ENCODE measurements around the gene PPP1R2.

PPP1R2 gene

GRCh38 chr3:195573611-195574496 is 30.7 kb upstream of the PPP1R2 start:
- peaks cover 19% of the 10 kb centered on the region for H3K4me1 Mint-ChIP-seq
- no peak overlapping the region for H3K27ac Mint-ChIP-seq
- DNase-seq (no peak), ATAC-seq (no peak)
- H3K4me3 Mint-ChIP-seq = no peak overlapping the region
- H3K27me3 Mint-ChIP-seq = no peaks in the 10 kb centered on the region
- no peaks in the 10 kb centered on the region for H3K9me3 Mint-ChIP-seq

DNA sequence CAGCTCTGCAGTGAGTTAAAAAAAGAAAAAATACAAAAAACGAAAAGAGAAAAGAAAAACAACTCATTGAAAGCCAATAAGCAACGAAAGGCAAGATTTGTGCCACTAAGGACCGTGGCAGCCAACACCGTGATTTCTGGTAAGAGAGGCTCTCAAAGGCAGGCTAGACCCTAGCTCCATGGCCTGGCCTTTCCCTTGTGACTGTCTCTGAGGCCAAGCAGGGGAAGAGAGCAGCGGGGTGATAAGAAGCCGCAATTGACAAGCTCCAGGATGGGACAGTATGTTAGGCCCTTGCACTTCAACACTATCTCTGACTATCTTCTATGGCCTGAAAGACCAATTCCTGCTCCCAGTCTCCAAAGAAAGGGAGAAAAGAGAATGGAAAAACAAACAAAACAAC is 28.2 kb upstream of the PPP1R2 start:
- no peak overlapping the region for H3K27ac Mint-ChIP-seq
- no peaks in the 10 kb centered on the region for H3K9me3 Mint-ChIP-seq
- no peaks in the 10 kb centered on the region for H3K27me3 Mint-ChIP-seq
- H3K4me1 Mint-ChIP-seq = peaks cover 19% of the 10 kb centered on the region
- H3K4me3 Mint-ChIP-seq = no peak overlapping the region
- no peak for DNase-seq
- no peak for ATAC-seq

- ATAC-seq (no peak), DNase-seq (no peak)
- H3K4me1 Mint-ChIP-seq = peaks cover 19% of the 10 kb centered on the region
- no peaks in the 10 kb centered on the region for H3K27me3 Mint-ChIP-seq
- H3K9me3 Mint-ChIP-seq = no peaks in the 10 kb centered on the region
- H3K27ac Mint-ChIP-seq = no peak overlapping the region
- H3K4me3 Mint-ChIP-seq = no peak overlapping the region
Measured at GRCh38 chr3:195570912-195571311, 27.8 kb upstream of the PPP1R2 start.

GRCh38 chr3:195570344-195570743 is 27.2 kb upstream of the PPP1R2 start:
- no peak for ATAC-seq
- Mint-ChIP-seq H3K27ac (no peak overlapping the region), H3K4me1 (peaks cover 19% of the 10 kb centered on the region)

GRCh38 chr3:195568630-195569029 is 25.5 kb upstream of the PPP1R2 start:
- DNase-seq = no peak
- no peak overlapping the region for H3K27ac Mint-ChIP-seq
- H3K9me3 Mint-ChIP-seq = no peaks in the 10 kb centered on the region
- H3K4me1 Mint-ChIP-seq = peaks cover 17% of the 10 kb centered on the region
- H3K4me3 Mint-ChIP-seq = no peak overlapping the region
- H3K27me3 Mint-ChIP-seq = no peaks in the 10 kb centered on the region
- no peak for ATAC-seq

More at GRCh38 chr3:195570344-195570743, 27.2 kb upstream of the PPP1R2 start:
- no peak overlapping the region for H3K4me3 Mint-ChIP-seq
- no peak for DNase-seq
- no peaks in the 10 kb centered on the region for H3K9me3 Mint-ChIP-seq
- H3K27me3 Mint-ChIP-seq = no peaks in the 10 kb centered on the region

- Mint-ChIP-seq H3K4me3 (no peak overlapping the region), H3K4me1 (peaks cover 13% of the 10 kb centered on the region), H3K27me3 (no peaks in the 10 kb centered on the region), H3K9me3 (no peaks in the 10 kb centered on the region), H3K27ac (no peak overlapping the region)
- DNase-seq (no peak), ATAC-seq (no peak)
Measured at GRCh38 chr3:195566797-195567196, 23.7 kb upstream of the PPP1R2 start.

DNA sequence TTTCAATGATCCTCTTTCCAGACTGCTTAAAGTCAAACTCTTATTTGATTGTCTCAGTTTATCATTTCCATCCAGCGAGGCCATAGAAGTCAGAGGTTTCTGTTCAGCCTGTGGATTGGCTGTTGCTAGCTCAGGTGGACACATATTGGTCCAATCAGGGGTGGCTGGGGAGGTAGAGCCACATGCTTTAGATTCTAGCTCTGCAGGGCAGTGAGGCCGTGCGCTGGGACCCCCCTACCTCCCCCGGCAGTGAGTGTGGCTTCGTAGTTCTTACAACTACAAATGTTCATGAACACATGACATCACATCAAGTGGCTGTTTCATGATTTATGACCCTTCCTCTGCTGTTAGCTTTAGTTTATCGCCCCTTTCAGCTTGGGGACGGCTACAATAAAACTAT is 22.6 kb upstream of the PPP1R2 start:
- ATAC-seq (no peak), DNase-seq (no peak)
- Mint-ChIP-seq H3K27me3 (no peaks in the 10 kb centered on the region), H3K4me1 (peaks cover 8% of the 10 kb centered on the region), H3K9me3 (no peaks in the 10 kb centered on the region), H3K4me3 (no peak overlapping the region), H3K27ac (no peak overlapping the region)

DNA sequence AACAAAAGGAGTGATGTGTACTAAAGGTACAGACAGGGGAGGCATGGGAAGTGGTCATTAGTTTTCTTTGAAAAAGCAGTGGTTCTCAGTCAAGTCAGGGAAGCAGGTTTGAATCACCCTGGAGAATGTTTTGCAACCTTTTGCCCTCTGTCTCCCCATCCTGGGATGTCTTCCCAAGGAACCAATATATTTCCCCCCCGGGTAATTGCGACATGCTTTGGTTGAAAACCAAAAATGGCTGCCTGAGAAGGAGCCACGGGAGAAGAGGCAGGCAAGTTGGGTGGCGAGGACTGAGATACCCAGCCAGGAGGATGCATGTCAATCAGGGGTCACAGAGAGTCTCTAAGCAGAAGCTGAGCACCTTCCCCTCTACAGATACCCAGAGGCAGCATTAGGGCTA is 20.2 kb upstream of the PPP1R2 start:
- Mint-ChIP-seq H3K4me1 (peaks cover 9% of the 10 kb centered on the region), H3K27me3 (no peaks in the 10 kb centered on the region), H3K27ac (peak overlapping the region in 1 of 2 donors; percentile 10), H3K4me3 (no peak overlapping the region), H3K9me3 (no peaks in the 10 kb centered on the region)
- ATAC-seq (no peak), DNase-seq (no peak)

GRCh38 chr3:195559723-195560409 is 16.7 kb upstream of the PPP1R2 start:
- peaks cover 38% of the 10 kb centered on the region for H3K4me1 Mint-ChIP-seq
- no peaks in the 10 kb centered on the region for H3K9me3 Mint-ChIP-seq
- DNase-seq (no peak), ATAC-seq (no peak)
- H3K4me3 Mint-ChIP-seq = no peak overlapping the region
- no peaks in the 10 kb centered on the region for H3K27me3 Mint-ChIP-seq
- H3K27ac Mint-ChIP-seq = peak overlapping the region in 1 of 2 donors; percentile 78

DNA sequence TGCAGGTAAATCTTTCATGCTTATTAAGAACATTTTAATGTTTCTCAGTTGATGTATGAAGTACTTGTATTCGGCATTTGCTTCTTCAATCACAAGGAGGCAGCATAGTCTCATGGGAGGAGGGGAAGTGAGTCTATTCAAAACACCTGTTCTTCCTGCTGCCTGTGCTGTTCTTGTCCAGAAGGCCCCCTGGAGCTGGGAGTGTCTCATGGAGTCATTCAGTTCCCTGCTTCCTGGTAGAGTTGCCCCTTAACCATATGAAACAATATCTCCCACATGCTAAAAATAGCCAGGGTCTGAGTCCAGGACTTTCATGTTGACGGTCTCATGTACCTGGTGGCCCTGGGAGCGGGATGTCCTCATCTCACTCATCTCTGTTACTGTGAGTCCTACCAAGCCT is 15.5 kb upstream of the PPP1R2 start:
- Mint-ChIP-seq H3K4me3 (no peak overlapping the region), H3K27ac (no peak overlapping the region), H3K27me3 (no peaks in the 10 kb centered on the region), H3K4me1 (peaks cover 47% of the 10 kb centered on the region), H3K9me3 (no peaks in the 10 kb centered on the region)
- DNase-seq (peak; percentile 33 to 44), ATAC-seq (peak; percentile 83)

DNA sequence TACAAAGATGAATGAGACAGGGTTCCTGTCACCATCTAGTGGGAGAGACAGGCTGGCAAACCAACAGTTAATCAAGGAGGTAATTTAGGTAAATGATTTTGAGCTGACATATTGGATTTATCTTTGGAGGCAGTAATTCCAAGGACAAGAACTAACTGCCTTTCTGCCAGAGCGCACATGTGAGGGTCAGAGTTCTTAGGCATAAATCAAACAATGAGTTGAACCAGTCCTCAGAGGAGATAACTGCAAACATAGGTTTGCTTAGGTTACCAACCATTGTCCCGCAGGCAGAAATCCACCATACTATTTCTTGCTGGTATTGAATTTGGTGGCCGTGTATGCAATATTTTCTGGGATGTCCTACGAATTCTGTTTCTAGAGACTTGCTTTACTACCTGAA is 14.2 kb upstream of the PPP1R2 start:
- Mint-ChIP-seq H3K9me3 (no peaks in the 10 kb centered on the region), H3K4me1 (peaks cover 60% of the 10 kb centered on the region), H3K27me3 (no peaks in the 10 kb centered on the region), H3K4me3 (no peak overlapping the region), H3K27ac (no peak overlapping the region)
- no peak for DNase-seq
- no peak for ATAC-seq

- peak overlapping the region in 1 of 2 donors; percentile 31 for H3K27ac Mint-ChIP-seq
- DNase-seq = peak in 1 of 2 donors; percentile 43
- no peaks in the 10 kb centered on the region for H3K27me3 Mint-ChIP-seq
- ATAC-seq = peak; percentile 70
- H3K4me3 Mint-ChIP-seq = no peak overlapping the region
- no peaks in the 10 kb centered on the region for H3K9me3 Mint-ChIP-seq
- peaks cover 69% of the 10 kb centered on the region for H3K4me1 Mint-ChIP-seq
Measured at GRCh38 chr3:195556390-195556789, 13.3 kb upstream of the PPP1R2 start.

DNA sequence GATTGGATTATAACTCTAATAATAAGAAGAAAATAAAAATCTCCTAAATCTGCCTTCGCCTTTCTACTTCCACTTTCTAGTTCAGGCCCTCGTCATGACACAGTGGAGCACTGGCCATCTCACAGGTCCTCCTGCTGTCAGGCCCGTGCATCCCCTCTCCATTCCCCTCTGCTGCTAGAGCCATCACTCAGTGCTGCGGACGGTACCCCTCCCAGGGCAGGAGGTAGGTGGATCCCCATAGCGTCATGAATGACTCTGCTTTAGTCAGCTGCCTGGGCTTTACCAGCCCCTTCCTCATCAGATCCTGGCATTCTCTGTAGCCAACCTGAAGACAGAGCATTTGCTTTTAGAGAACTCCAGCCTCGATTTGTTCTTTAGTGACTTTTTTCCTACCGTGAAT is 12.0 kb upstream of the PPP1R2 start:
- Mint-ChIP-seq H3K4me3 (peak overlapping the region in 1 of 2 donors; percentile 34), H3K27ac (peak overlapping the region in 1 of 2 donors; percentile 36), H3K4me1 (peaks cover 82% of the 10 kb centered on the region), H3K9me3 (no peaks in the 10 kb centered on the region), H3K27me3 (no peaks in the 10 kb centered on the region)
- DNase-seq = no peak
- no peak for ATAC-seq

DNA sequence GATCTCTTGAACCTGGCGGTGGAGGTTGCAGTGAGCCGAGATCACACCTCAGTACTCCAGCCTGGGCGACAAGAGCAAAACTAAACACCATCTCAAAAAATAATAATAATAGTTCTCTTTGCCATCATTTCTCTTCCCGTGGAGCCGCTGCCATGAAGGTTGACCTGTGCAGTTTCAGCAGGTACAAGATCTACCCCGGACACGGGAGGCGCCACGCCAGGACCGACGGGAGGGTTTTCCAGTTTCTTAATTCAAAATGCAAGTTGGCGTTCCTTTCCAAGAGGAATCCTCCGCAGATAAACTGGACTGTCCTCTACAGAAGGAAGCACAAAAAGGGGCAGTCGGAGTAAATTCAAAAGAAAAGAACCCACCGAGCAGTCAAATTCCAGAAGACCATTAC is 11.3 kb upstream of the PPP1R2 start:
- Mint-ChIP-seq H3K27ac (no peak overlapping the region), H3K4me3 (no peak overlapping the region), H3K4me1 (peaks cover 88% of the 10 kb centered on the region), H3K9me3 (no peaks in the 10 kb centered on the region), H3K27me3 (no peaks in the 10 kb centered on the region)
- ATAC-seq (no peak), DNase-seq (no peak)

GRCh38 chr3:195553268-195553667 is 10.1 kb upstream of the PPP1R2 start:
- H3K27ac Mint-ChIP-seq = peak overlapping the region in 1 of 2 donors; percentile 34

DNA sequence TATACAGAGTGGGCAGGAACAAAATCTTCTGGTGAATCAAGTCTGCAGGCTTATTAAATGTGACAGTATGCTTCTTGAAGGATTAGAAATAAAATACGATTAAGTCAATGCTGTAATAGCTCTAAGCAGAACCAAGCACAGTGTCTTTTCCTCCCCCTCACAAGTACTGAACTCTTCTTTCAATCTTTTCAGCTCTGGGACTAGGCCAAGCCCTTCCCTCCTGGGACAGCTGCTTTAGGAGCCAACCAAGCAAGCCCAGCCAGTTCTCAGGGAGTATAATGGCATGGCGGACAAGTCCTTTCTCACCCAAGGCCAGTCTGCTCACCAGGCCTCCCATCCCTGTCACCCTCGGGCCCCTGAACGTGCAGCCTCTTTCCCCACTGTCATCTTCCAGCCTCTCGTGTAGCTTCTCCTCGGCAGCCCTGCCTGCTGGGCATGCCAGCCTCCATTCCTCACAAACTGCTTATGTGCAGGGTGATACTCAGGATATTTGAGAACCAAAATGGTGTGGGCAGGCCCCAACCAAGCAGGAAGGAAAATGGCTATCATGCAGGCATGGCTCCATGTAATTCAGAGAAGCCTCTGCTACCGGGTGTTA is 8.4 kb upstream of the PPP1R2 start:
- Mint-ChIP-seq H3K27me3 (no peaks in the 10 kb centered on the region), H3K27ac (peak overlapping the region in 1 of 2 donors; percentile 67), H3K4me3 (peak overlapping the region; percentile 14 to 73), H3K4me1 (peaks cover 97% of the 10 kb centered on the region), H3K9me3 (no peaks in the 10 kb centered on the region)
- no peak for DNase-seq
- no peak for ATAC-seq

More at GRCh38 chr3:195553268-195553667, 10.1 kb upstream of the PPP1R2 start:
- no peak for ATAC-seq
- H3K9me3 Mint-ChIP-seq = no peaks in the 10 kb centered on the region
- H3K4me3 Mint-ChIP-seq = no peak overlapping the region
- H3K27me3 Mint-ChIP-seq = no peaks in the 10 kb centered on the region
- no peak for DNase-seq
- peaks cover 91% of the 10 kb centered on the region for H3K4me1 Mint-ChIP-seq

All from stimulated activated naive CD8-positive, alpha-beta T cell treated with anti-CD3 and anti-CD28 coated beads, Interleukin-15, amount 100 ng/mL, for 72 hours (primary cell).